Measurements from ENCODE around the gene TVP23B. TPM values are rescaled to one million over a fixed set of nuclear protein-coding genes. Genes with fewer than 3 reads are reported as not detected.
A peak's percentile ranks its signal among the peaks of the same experiment; 100 is the strongest.
"Not testable (repeated sequence)": the region's sequence is repeated elsewhere in the genome, so short reads cannot be mapped to it uniquely, and the experiment has no call there.

TVP23B gene
- total RNA-seq, 1 donor from 2014 or later, result 31.4 TPM

GRCh38 chr17:18757368-18758044, 23.5 kb upstream of the TVP23B start:
- H3K27me3 Mint-ChIP-seq (ENCODE audit: low read depth); H3K36me3 Mint-ChIP-seq (ENCODE audit: low read depth); H3K4me3 Mint-ChIP-seq (ENCODE audit: low read depth); H3K9me3 Mint-ChIP-seq; intact Hi-C loops (cut with micrococcal nuclease); H3K4me1 Mint-ChIP-seq (ENCODE audit: low read depth); H3K27ac Mint-ChIP-seq; DNase-seq (ENCODE audit: low spot score): not testable (repeated sequence)

- H3K4me1 Mint-ChIP-seq (ENCODE audit: low read depth); H3K27me3 Mint-ChIP-seq (ENCODE audit: low read depth); H3K36me3 Mint-ChIP-seq (ENCODE audit: low read depth); H3K4me3 Mint-ChIP-seq (ENCODE audit: low read depth); H3K27ac Mint-ChIP-seq; DNase-seq (ENCODE audit: low spot score); intact Hi-C loops (cut with micrococcal nuclease); H3K9me3 Mint-ChIP-seq: not testable (repeated sequence)
These were observed 22.6 kb upstream of the TVP23B start for GRCh38 chr17:18758344-18758743.

- H3K27me3 Mint-ChIP-seq (ENCODE audit: low read depth); DNase-seq (ENCODE audit: low spot score); H3K4me3 Mint-ChIP-seq (ENCODE audit: low read depth); H3K36me3 Mint-ChIP-seq (ENCODE audit: low read depth); intact Hi-C loops (cut with micrococcal nuclease); H3K4me1 Mint-ChIP-seq (ENCODE audit: low read depth); H3K27ac Mint-ChIP-seq; H3K9me3 Mint-ChIP-seq: not testable (repeated sequence)
These were observed 20.8 kb upstream of the TVP23B start for GRCh38 chr17:18760221-18760620.

GRCh38 chr17:18770572-18770971, 10.4 kb upstream of the TVP23B start:
- not testable (repeated sequence) for H3K27me3 Mint-ChIP-seq (ENCODE audit: low read depth)

GRCh38 chr17:18771066-18771465, 9.9 kb upstream of the TVP23B start:
- H3K9me3 Mint-ChIP-seq; intact Hi-C loops (cut with micrococcal nuclease); H3K4me1 Mint-ChIP-seq (ENCODE audit: low read depth); H3K27ac Mint-ChIP-seq; H3K4me3 Mint-ChIP-seq (ENCODE audit: low read depth); H3K36me3 Mint-ChIP-seq (ENCODE audit: low read depth); H3K27me3 Mint-ChIP-seq (ENCODE audit: low read depth); DNase-seq (ENCODE audit: low spot score): not testable (repeated sequence)

More at GRCh38 chr17:18770572-18770971, 10.4 kb upstream of the TVP23B start:
- H3K9me3 Mint-ChIP-seq; H3K27ac Mint-ChIP-seq; intact Hi-C loops (cut with micrococcal nuclease); DNase-seq (ENCODE audit: low spot score); H3K4me1 Mint-ChIP-seq (ENCODE audit: low read depth); H3K4me3 Mint-ChIP-seq (ENCODE audit: low read depth); H3K36me3 Mint-ChIP-seq (ENCODE audit: low read depth): not testable (repeated sequence)

- H3K4me3 Mint-ChIP-seq (ENCODE audit: low read depth), result no peak overlapping the region
- no peaks in the 10 kb centered on the region for H3K36me3 Mint-ChIP-seq (ENCODE audit: low read depth)
- no peaks in the 10 kb centered on the region for H3K4me1 Mint-ChIP-seq (ENCODE audit: low read depth)
- peaks cover 7% of the 10 kb centered on the region for H3K27me3 Mint-ChIP-seq (ENCODE audit: low read depth)
- no peak overlapping the region for H3K27ac Mint-ChIP-seq
- no peaks in the 10 kb centered on the region for H3K9me3 Mint-ChIP-seq
- no peak for DNase-seq (ENCODE audit: low spot score)
- intact Hi-C loops (cut with micrococcal nuclease), result no loop called here
These were observed 8.5 kb upstream of the TVP23B start for GRCh38 chr17:18772471-18772870.

- H3K27ac Mint-ChIP-seq, result peak overlapping the region; percentile 75
These were observed 822 bp downstream of the TVP23B start for GRCh38 chr17:18781805-18782204.

GRCh38 chr17:18785933-18786332, 5.0 kb downstream of the TVP23B start:
- intact Hi-C loops (cut with micrococcal nuclease); H3K4me3 Mint-ChIP-seq (ENCODE audit: low read depth); DNase-seq (ENCODE audit: low spot score); H3K27me3 Mint-ChIP-seq (ENCODE audit: low read depth); H3K9me3 Mint-ChIP-seq; H3K27ac Mint-ChIP-seq: not testable (repeated sequence)
- peaks cover 22% of the 10 kb centered on the region for H3K36me3 Mint-ChIP-seq (ENCODE audit: low read depth)
- peaks cover 25% of the 10 kb centered on the region for H3K4me1 Mint-ChIP-seq (ENCODE audit: low read depth)

More at GRCh38 chr17:18781805-18782204, 822 bp downstream of the TVP23B start:
- peaks cover 13% of the 10 kb centered on the region for H3K36me3 Mint-ChIP-seq (ENCODE audit: low read depth)
- H3K4me3 Mint-ChIP-seq (ENCODE audit: low read depth), result peak overlapping the region; percentile 77
- H3K27me3 Mint-ChIP-seq (ENCODE audit: low read depth); intact Hi-C loops (cut with micrococcal nuclease); DNase-seq (ENCODE audit: low spot score); H3K9me3 Mint-ChIP-seq: not testable (repeated sequence)
- peaks cover 20% of the 10 kb centered on the region for H3K4me1 Mint-ChIP-seq (ENCODE audit: low read depth)

GRCh38 chr17:18786890-18787289, 5.9 kb downstream of the TVP23B start:
- H3K27ac Mint-ChIP-seq; H3K4me3 Mint-ChIP-seq (ENCODE audit: low read depth); H3K9me3 Mint-ChIP-seq; intact Hi-C loops (cut with micrococcal nuclease); DNase-seq (ENCODE audit: low spot score); H3K27me3 Mint-ChIP-seq (ENCODE audit: low read depth): not testable (repeated sequence)
- H3K4me1 Mint-ChIP-seq (ENCODE audit: low read depth), result peaks cover 25% of the 10 kb centered on the region
- peaks cover 25% of the 10 kb centered on the region for H3K36me3 Mint-ChIP-seq (ENCODE audit: low read depth)

GRCh38 chr17:18791402-18791801, 10.4 kb downstream of the TVP23B start:
- H3K27me3 Mint-ChIP-seq (ENCODE audit: low read depth); H3K9me3 Mint-ChIP-seq; DNase-seq (ENCODE audit: low spot score); H3K4me3 Mint-ChIP-seq (ENCODE audit: low read depth); intact Hi-C loops (cut with micrococcal nuclease); H3K27ac Mint-ChIP-seq: not testable (repeated sequence)
- Mint-ChIP-seq H3K4me1 (ENCODE audit: low read depth) (peaks cover 19% of the 10 kb centered on the region), H3K36me3 (ENCODE audit: low read depth) (peaks cover 23% of the 10 kb centered on the region)

GRCh38 chr17:18794841-18795240, 13.9 kb downstream of the TVP23B start:
- DNase-seq (ENCODE audit: low spot score); H3K27ac Mint-ChIP-seq; H3K9me3 Mint-ChIP-seq; intact Hi-C loops (cut with micrococcal nuclease); H3K27me3 Mint-ChIP-seq (ENCODE audit: low read depth); H3K4me3 Mint-ChIP-seq (ENCODE audit: low read depth); H3K4me1 Mint-ChIP-seq (ENCODE audit: low read depth): not testable (repeated sequence)
- peaks cover 35% of the 10 kb centered on the region for H3K36me3 Mint-ChIP-seq (ENCODE audit: low read depth)

GRCh38 chr17:18796887-18797286, 15.9 kb downstream of the TVP23B start:
- H3K4me1 Mint-ChIP-seq (ENCODE audit: low read depth); H3K27ac Mint-ChIP-seq; H3K9me3 Mint-ChIP-seq; H3K4me3 Mint-ChIP-seq (ENCODE audit: low read depth); H3K27me3 Mint-ChIP-seq (ENCODE audit: low read depth); intact Hi-C loops (cut with micrococcal nuclease); DNase-seq (ENCODE audit: low spot score): not testable (repeated sequence)
- H3K36me3 Mint-ChIP-seq (ENCODE audit: low read depth), result peaks cover 41% of the 10 kb centered on the region

- DNase-seq (ENCODE audit: low spot score); H3K4me1 Mint-ChIP-seq (ENCODE audit: low read depth); H3K9me3 Mint-ChIP-seq; H3K4me3 Mint-ChIP-seq (ENCODE audit: low read depth); H3K27ac Mint-ChIP-seq; intact Hi-C loops (cut with micrococcal nuclease); H3K27me3 Mint-ChIP-seq (ENCODE audit: low read depth): not testable (repeated sequence)
- H3K36me3 Mint-ChIP-seq (ENCODE audit: low read depth), result peaks cover 32% of the 10 kb centered on the region
These were observed 22.7 kb downstream of the TVP23B start for GRCh38 chr17:18803458-18804245.

Measured in activated T-helper 2 cell treated with anti-CD3 and anti-CD28 coated beads, Interferon-gamma antibody, Interleukin-2, Interleukin-4, amounts not matched to agents 10 μg/mL and 5 μg/mL and 100 μg/mL, durations not matched to agents 14 hours and 24 hours and 36 hours (primary cell).